Trophoblast cell (in vitro differentiated cells and primary cell): ENCODE measurements around the gene PRPSAP1.

ENCODE experiments used
- DNase-seq, 2 donors: peaks; one replicate each; pipeline ENCODE4 v3.0.0-alpha.2; 2016
- H2AFZ ChIP-seq: 2 replicates; pipeline ENCODE4 v1.6.1; 2013; ENCODE audit warnings: low read length, moderate library complexity, mild to moderate bottlenecking; ENCODE audit not compliant: insufficient read depth, poor library complexity
- H2AK5ac ChIP-seq: 2 replicates; pipeline ENCODE4 v1.6.1; 2013; ENCODE audit warnings: mild to moderate bottlenecking, low read length
- H2BK120ac ChIP-seq: 2 replicates; pipeline ENCODE4 v1.6.1; 2013; ENCODE audit warnings: low read length, mild to moderate bottlenecking, moderate library complexity; ENCODE audit not compliant: insufficient read depth, poor library complexity
- H2BK12ac ChIP-seq: 2 replicates; pipeline ENCODE4 v1.6.1; 2013; ENCODE audit warnings: mild to moderate bottlenecking, low read length, moderate library complexity
- H2BK5ac ChIP-seq: 2 replicates; pipeline ENCODE4 v1.6.1; 2013; ENCODE audit warnings: low read length, low read depth, moderate library complexity, mild to moderate bottlenecking; ENCODE audit not compliant: poor library complexity
- H3K14ac ChIP-seq: 2 replicates; pipeline ENCODE4 v1.6.1; 2013; ENCODE audit warnings: mild to moderate bottlenecking, low read length
- H3K18ac ChIP-seq: 2 replicates; pipeline ENCODE4 v1.6.1; 2013; ENCODE audit warnings: mild to moderate bottlenecking, low read length
- H3K23ac ChIP-seq: 2 replicates; pipeline ENCODE4 v1.6.1; 2013; ENCODE audit warnings: low read length
- H3K27ac ChIP-seq: 2 replicates; pipeline ENCODE4 v1.5.1; 2013; ENCODE audit warnings: low read depth, mild to moderate bottlenecking, inconsistent platforms, low read length, moderate library complexity
- H3K27me3 ChIP-seq: 2 replicates; pipeline ENCODE4 v1.6.1; 2013; ENCODE audit warnings: inconsistent platforms, mild to moderate bottlenecking, low read length, moderate library complexity; ENCODE audit not compliant: insufficient read depth
- H3K36me3 ChIP-seq, 2 experiments: 1 replicate in 1 of 2; 2 replicates in 1 of 2; pipeline ENCODE4 v1.6.1; 2013; ENCODE audit warnings: low read length in 2 of 2, mild to moderate bottlenecking in 2 of 2, moderate library complexity in 1 of 2; ENCODE audit not compliant: insufficient read depth in 2 of 2, control insufficient read depth in 1 of 2
- H3K4ac ChIP-seq: 2 replicates; pipeline ENCODE4 v1.6.1; 2013; ENCODE audit warnings: low read depth, mild to moderate bottlenecking, low read length, moderate library complexity
- H3K4me1 ChIP-seq, 2 experiments: 1 replicate in 1 of 2; 2 replicates in 1 of 2; pipeline ENCODE4 v1.6.1; 2013; ENCODE audit warnings: low read length in 2 of 2, mild to moderate bottlenecking in 2 of 2, moderate library complexity in 1 of 2; ENCODE audit not compliant: insufficient read depth in 2 of 2, control insufficient read depth in 1 of 2
- H3K4me2 ChIP-seq: 2 replicates; pipeline ENCODE4 v1.6.1; 2013; ENCODE audit warnings: inconsistent platforms, mild to moderate bottlenecking, low read length, moderate library complexity
- H3K4me3 ChIP-seq: 2 replicates; pipeline ENCODE4 v1.5.1; 2013; ENCODE audit warnings: mild to moderate bottlenecking, low read depth, low read length, inconsistent platforms
- H3K79me1 ChIP-seq: one replicate; pipeline ENCODE4 v1.6.1; 2013; ENCODE audit warnings: low read length
- H3K79me2 ChIP-seq: 2 replicates; pipeline ENCODE4 v1.6.1; 2013; ENCODE audit warnings: low read length, mild to moderate bottlenecking; ENCODE audit not compliant: control insufficient read depth, insufficient read depth, poor library complexity
- H3K9ac ChIP-seq: 2 replicates; pipeline ENCODE4 v1.6.1; 2013; ENCODE audit warnings: mild to moderate bottlenecking, low read length
- H3K9me3 ChIP-seq: 2 replicates; pipeline ENCODE4 v1.6.1; 2013; ENCODE audit warnings: low read depth, mild to moderate bottlenecking, control low read depth, inconsistent platforms, low read length; ENCODE audit not compliant: insufficient read depth
- H4K12ac ChIP-seq: 2 replicates; pipeline ENCODE4 v1.6.1; 2013; ENCODE audit warnings: low read depth, mild to moderate bottlenecking, low read length, moderate library complexity
- H4K8ac ChIP-seq: 2 replicates; pipeline ENCODE4 v1.6.1; 2013; ENCODE audit warnings: low read depth, mild to moderate bottlenecking, low read length, moderate library complexity
- H4K91ac ChIP-seq: one replicate; pipeline ENCODE4 v1.6.1; 2013; ENCODE audit warnings: low read depth, mild to moderate bottlenecking, low read length, moderate library complexity
- WGBS: extraction: QIAGEN DNeasy Blood & Tissue Kit; methylation state at CpG from one replicate; pipeline ENCODE4 v1.1.7; 2013; ENCODE audit warnings: missing lambda C conversion rate; ENCODE audit not compliant: insufficient read length, insufficient coverage; ENCODE audit errors: extremely low coverage; 5-methylcytosine and 5-hydroxymethylcytosine counted together

Gene PRPSAP1

DNA sequence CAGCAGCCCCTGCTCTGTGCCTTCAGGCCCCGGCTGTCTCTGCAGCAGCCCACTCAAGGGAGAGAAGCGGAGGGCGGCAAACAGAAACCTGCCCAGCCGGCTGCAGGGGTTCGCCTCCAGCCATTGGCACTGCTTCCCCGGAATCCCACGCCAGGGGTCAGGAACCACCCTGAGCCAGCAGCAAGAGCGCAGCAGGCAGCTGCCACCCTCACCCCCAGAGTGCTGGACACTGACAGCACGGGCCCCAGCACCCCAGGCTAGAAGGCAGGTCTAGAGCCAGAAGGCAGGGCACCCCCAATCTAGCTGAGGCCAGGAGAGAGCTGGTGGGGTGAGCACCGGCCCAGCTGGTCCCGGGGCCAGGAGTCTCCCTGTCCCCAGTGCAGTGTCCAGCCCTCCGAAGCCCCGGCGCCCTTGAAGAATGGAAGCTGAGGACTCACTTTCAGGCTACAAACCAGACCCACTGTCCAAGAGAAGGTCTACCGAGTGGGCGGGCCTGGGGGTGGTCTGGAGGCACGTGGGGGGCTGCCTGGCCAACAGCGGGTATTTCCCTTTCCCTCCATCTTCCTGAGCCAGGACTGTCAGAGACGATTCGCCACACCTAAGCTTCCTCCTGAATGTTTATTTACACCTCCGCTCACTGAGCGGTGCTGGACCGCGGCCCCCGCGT lies 80.1 kb downstream of the PRPSAP1 start:
- Histone ChIP-seq H2BK12ac (no peak overlapping the region), H2BK5ac (no peak overlapping the region), H3K27me3 (no peaks in the 10 kb centered on the region), H2AK5ac (no peak overlapping the region), H3K4me1 (peaks cover 28 to 51% of the 10 kb centered on the region in 2 experiments), H3K79me1 (peaks cover 19% of the 10 kb centered on the region), H2BK120ac (no peak overlapping the region), H3K79me2 (no peaks in the 10 kb centered on the region), H3K27ac (no peak overlapping the region), H3K4me2 (no peak overlapping the region), H2AFZ (no peak overlapping the region), H3K23ac (no peak overlapping the region), H3K14ac (no peak overlapping the region), H3K9me3 (no peaks in the 10 kb centered on the region), H3K4me3 (no peak overlapping the region), H4K12ac (no peak overlapping the region), H3K4ac (no peak overlapping the region), H3K9ac (no peak overlapping the region), H4K91ac (no peak overlapping the region), H3K36me3 (peaks cover 13 to 17% of the 10 kb centered on the region in 2 experiments), H3K18ac (no peak overlapping the region), H4K8ac (no peak overlapping the region)
- DNase-seq: no peak
- WGBS: no CpG with 5 or more reads among the region's 26 CpGs

- no peak overlapping the region for H3K14ac ChIP-seq
- peaks cover 13 to 17% of the 10 kb centered on the region in 2 experiments for H3K36me3 ChIP-seq
- peak in 1 of 2 donors; percentile 40 for DNase-seq
- H3K9ac ChIP-seq: no peak overlapping the region
- peaks cover 32 to 55% of the 10 kb centered on the region in 2 experiments for H3K4me1 ChIP-seq
- no peak overlapping the region for H4K8ac ChIP-seq
- no peak overlapping the region for H3K27ac ChIP-seq
- H2BK12ac ChIP-seq: no peak overlapping the region
- peaks cover 25% of the 10 kb centered on the region for H3K79me1 ChIP-seq
- H3K4me3 ChIP-seq: no peak overlapping the region
- peak overlapping the region; percentile 31 for H4K91ac ChIP-seq
- H2AFZ ChIP-seq: no peak overlapping the region
- H3K4ac ChIP-seq: no peak overlapping the region
- no peak overlapping the region for H3K18ac ChIP-seq
- no peak overlapping the region for H2BK120ac ChIP-seq
- no CpG with 5 or more reads among the region's 19 CpGs for WGBS
- H3K79me2 ChIP-seq: no peaks in the 10 kb centered on the region
- no peak overlapping the region for H3K23ac ChIP-seq
- no peak overlapping the region for H3K4me2 ChIP-seq
- H3K9me3 ChIP-seq: no peaks in the 10 kb centered on the region
- no peak overlapping the region for H2BK5ac ChIP-seq
- H4K12ac ChIP-seq: no peak overlapping the region
- H2AK5ac ChIP-seq: no peak overlapping the region
- H3K27me3 ChIP-seq: no peaks in the 10 kb centered on the region
These were observed 80.9 kb downstream of the PRPSAP1 start for GRCh38 chr17:76272541-76273444.

DNA sequence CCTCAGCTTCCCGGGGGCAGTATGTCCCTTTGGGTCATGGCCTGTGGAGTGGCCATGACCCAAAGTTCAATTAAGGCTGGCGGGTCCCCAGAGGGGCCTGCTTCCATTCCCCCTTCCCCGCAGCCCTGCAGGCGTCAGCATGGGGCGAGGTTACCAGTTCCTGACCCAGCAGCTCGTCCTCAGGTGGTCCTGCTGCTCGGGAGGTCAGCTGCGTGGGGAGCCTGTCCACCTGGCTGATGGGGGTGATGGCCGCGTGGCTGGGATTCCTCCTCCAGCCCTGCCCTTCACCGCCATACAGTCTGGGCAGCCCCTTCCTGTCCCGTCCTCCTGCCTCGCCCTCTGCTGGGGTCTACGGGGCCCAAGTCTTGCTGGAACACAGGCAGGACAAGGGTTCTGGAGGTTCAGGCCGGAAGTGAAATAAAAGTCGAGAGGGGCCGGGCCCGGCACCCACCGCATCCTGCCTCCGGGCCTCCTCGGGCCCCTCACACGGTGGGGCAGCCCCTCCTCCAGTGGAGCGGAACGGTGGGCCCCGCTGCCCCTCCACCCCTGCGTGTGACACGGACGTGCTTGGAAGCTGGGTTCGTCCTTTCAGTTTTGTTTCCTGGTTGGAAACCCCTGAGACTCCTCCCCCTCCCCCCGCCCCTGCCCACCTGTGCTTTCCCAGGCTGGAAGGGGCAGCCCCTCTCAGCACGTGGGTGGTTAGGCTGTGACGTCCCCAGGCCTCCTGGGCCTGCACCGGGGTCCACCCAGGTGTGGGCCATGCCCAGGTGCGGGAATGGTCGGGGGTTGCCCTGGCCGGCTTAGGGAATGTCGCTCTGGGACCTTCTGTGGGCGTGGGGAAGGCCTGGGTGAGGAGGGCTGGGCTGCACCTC lies 81.8 kb downstream of the PRPSAP1 start:
- Histone ChIP-seq H3K18ac (no peak overlapping the region), H3K79me2 (no peaks in the 10 kb centered on the region), H2BK12ac (no peak overlapping the region), H4K91ac (peak overlapping the region; percentile 31), H3K27me3 (no peaks in the 10 kb centered on the region), H3K4ac (no peak overlapping the region), H3K9me3 (no peaks in the 10 kb centered on the region), H2BK5ac (no peak overlapping the region), H3K36me3 (peaks cover 13 to 20% of the 10 kb centered on the region in 2 experiments), H2AFZ (no peak overlapping the region), H3K9ac (no peak overlapping the region), H4K12ac (no peak overlapping the region), H3K4me1 (peaks cover 32 to 55% of the 10 kb centered on the region in 2 experiments), H3K27ac (no peak overlapping the region), H3K14ac (no peak overlapping the region), H3K79me1 (peaks cover 27% of the 10 kb centered on the region), H4K8ac (peak overlapping the region; percentile 15), H3K4me2 (no peak overlapping the region), H2BK120ac (no peak overlapping the region), H2AK5ac (no peak overlapping the region), H3K4me3 (no peak overlapping the region), H3K23ac (no peak overlapping the region)
- WGBS: no CpG with 5 or more reads among the region's 38 CpGs
- DNase-seq: peak in 1 of 2 donors; percentile 38
